ENCODE results near the gene SLC28A1.

SLC28A1 gene

DNA sequence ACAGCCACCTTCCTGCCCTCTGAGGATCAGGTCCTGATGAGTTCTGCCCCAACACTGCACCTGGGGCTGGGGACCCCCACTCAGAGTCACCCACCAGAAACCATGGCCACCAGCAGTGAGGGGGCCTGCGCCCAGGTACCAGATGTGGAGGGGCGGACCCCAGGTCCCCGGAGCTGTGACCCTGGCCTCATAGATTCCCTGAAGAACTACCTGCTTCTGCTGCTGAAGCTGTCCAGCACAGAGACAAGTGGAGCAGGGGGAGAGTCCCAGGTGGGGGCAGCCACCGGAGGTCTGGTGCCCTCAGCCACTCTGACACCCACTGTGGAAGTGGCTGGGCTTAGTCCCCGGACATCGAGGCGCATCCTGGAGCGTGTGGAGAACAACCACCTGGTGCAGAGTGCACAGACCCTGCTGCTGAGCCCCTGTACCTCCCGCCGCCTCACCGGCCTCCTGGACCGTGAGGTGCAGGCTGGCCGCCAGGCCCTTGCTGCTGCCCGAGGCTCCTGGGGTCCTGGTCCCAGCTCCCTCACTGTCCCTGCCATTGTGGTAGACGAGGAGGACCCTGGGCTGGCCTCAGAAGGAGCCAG, 27.0 kb upstream of the SLC28A1 start:
- Histone ChIP-seq H3K36me3 (ENCODE audit: insufficient read depth, low read length) (no peaks in the 10 kb centered on the region), H3K27ac (no peak overlapping the region), H3K9ac (ENCODE audit: insufficient read length) (no peak overlapping the region), H3K4me3 (no peak overlapping the region), H3K9me3 (ENCODE audit: low read depth, low read length) (no peaks in the 10 kb centered on the region)
- DNase-seq (ENCODE audit: low read depth, low spot score), result no peak
- TF ChIP-seq POLR2AphosphoS5 (IDR thresholded peaks at IDR 0.05; ENCODE audit: borderline replicate concordance, low read depth, low read length) (no peak), EZH2 (IDR thresholded peaks at IDR 0.05) (no peak)

DNA sequence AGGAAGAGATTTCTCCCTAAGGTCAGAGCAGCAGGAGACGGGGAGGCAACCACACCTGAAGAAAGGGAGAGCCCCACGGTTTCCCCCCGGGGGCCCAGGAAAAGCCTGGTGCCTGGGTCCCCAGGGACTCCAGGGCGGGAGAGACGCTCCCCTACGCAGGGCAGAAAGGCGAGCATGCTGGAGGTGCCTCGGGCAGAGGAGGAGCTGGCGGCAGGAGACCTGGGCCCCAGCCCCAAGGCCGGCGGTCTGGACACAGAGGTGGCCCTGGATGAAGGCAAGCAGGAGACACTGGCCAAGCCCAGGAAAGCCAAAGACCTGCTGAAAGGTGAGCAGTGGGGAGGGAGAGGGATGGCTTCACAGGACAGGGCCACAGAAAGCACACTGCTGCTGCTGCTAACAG, 26.2 kb upstream of the SLC28A1 start:
- Histone ChIP-seq H3K9me3 (ENCODE audit: low read depth, low read length) (no peaks in the 10 kb centered on the region), H3K27ac (no peak overlapping the region), H3K4me3 (no peak overlapping the region), H3K9ac (ENCODE audit: insufficient read length) (no peak overlapping the region), H3K36me3 (ENCODE audit: insufficient read depth, low read length) (no peaks in the 10 kb centered on the region)
- no peak for DNase-seq (ENCODE audit: low read depth, low spot score)
- TF ChIP-seq EZH2 (IDR thresholded peaks at IDR 0.05) (no peak), POLR2AphosphoS5 (IDR thresholded peaks at IDR 0.05; ENCODE audit: borderline replicate concordance, low read depth, low read length) (no peak), FOXP2 (optimal IDR thresholded peaks at IDR 0.05; ENCODE audit: control extremely low read depth, extremely low read length, insufficient read depth) (no peak)

DNA sequence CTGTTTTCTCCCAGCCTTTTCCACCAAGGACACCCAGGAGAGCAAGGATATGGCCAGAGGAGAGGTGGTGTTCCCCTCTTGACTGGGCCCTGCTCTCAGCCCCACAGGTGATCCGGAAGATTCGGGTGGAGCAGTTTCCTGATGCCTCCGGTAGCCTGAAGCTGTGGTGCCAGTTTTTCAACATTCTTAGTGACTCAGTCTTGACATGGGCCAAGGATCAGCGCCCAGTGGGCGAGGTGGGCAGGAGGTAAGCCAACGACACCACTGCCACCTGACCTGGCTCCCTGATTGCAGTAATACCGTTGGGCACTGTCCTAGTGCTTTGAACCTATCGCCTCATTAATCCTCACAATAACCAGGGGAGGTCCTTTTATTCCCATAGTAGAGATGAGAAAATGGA, 25.3 kb upstream of the SLC28A1 start:
- DNase-seq (ENCODE audit: low read depth, low spot score), result no peak
- H3K36me3 ChIP-seq (ENCODE audit: insufficient read depth, low read length), result no peaks in the 10 kb centered on the region
- H3K9me3 ChIP-seq (ENCODE audit: low read depth, low read length), result no peaks in the 10 kb centered on the region
- no peak overlapping the region for H3K9ac ChIP-seq (ENCODE audit: insufficient read length)
- no peak for TF ChIP-seq FOXP2 (optimal IDR thresholded peaks at IDR 0.05; ENCODE audit: control extremely low read depth, extremely low read length, insufficient read depth)
- TF ChIP-seq EZH2 (IDR thresholded peaks at IDR 0.05), result no peak
- no peak for TF ChIP-seq POLR2AphosphoS5 (IDR thresholded peaks at IDR 0.05; ENCODE audit: borderline replicate concordance, low read depth, low read length)
- H3K4me3 ChIP-seq, result no peak overlapping the region
- no peak overlapping the region for H3K27ac ChIP-seq

- H3K9me3 ChIP-seq (ENCODE audit: low read depth, low read length), result no peaks in the 10 kb centered on the region
- H3K9ac ChIP-seq (ENCODE audit: insufficient read length), result no peak overlapping the region
- no peak overlapping the region for H3K4me3 ChIP-seq
- DNase-seq (ENCODE audit: low read depth, low spot score), result no peak
- no peaks in the 10 kb centered on the region for H3K36me3 ChIP-seq (ENCODE audit: insufficient read depth, low read length)
- no peak for TF ChIP-seq POLR2AphosphoS5 (IDR thresholded peaks at IDR 0.05; ENCODE audit: borderline replicate concordance, low read depth, low read length)
- no peak for TF ChIP-seq EZH2 (IDR thresholded peaks at IDR 0.05)
- TF ChIP-seq FOXP2 (optimal IDR thresholded peaks at IDR 0.05; ENCODE audit: control extremely low read depth, extremely low read length, insufficient read depth), result no peak
- no peak overlapping the region for H3K27ac ChIP-seq
Measured at GRCh38 chr15:84859651-84860050, 24.8 kb upstream of the SLC28A1 start.

GRCh38 chr15:84861781-84862180, 22.7 kb upstream of the SLC28A1 start:
- Histone ChIP-seq H3K36me3 (ENCODE audit: insufficient read depth, low read length) (no peaks in the 10 kb centered on the region), H3K9me3 (ENCODE audit: low read depth, low read length) (no peaks in the 10 kb centered on the region), H3K4me3 (no peak overlapping the region), H3K27ac (no peak overlapping the region), H3K9ac (ENCODE audit: insufficient read length) (no peak overlapping the region)
- no peak for DNase-seq (ENCODE audit: low read depth, low spot score)
- TF ChIP-seq FOXP2 (optimal IDR thresholded peaks at IDR 0.05; ENCODE audit: control extremely low read depth, extremely low read length, insufficient read depth) (no peak), POLR2AphosphoS5 (IDR thresholded peaks at IDR 0.05; ENCODE audit: borderline replicate concordance, low read depth, low read length) (no peak), EZH2 (IDR thresholded peaks at IDR 0.05) (no peak)

DNA sequence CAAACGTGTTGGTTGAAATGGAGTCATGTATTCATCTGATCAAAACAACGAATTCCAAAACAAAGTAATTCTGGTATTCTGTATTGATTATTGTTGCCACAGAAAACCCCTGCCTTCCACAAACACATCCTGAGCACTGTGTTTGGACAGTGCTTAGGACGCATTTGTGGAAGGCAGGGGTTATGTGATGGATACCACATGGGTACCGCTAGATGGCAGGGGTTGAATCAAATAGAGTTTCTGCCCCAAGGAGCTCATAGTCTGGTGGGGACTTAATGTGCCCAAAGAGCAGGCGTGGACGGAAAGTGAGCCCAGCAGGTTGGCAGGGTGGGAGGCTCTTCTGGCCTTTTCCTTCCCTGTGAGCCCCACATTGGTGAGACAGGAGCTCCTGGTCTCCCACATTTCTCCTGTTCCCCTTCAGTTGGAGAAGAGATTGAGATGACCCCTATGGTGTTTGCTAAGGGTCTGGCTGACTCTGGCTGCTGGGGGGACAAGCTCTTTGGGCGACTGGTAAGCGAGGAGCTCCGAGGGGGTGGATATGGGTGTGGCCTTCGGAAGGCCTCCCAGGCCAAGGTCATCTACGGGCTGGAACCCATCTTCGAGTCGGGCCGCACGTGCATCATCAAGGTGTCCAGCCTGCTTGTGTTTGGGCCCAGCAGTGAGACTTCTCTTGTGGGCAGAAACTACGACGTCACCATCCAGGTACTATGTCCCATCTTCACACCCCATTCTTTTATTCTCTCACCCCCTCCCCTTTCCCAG, 22.1 kb upstream of the SLC28A1 start:
- no peak overlapping the region for H3K4me3 ChIP-seq
- H3K27ac ChIP-seq, result no peak overlapping the region
- TF ChIP-seq FOXP2 (optimal IDR thresholded peaks at IDR 0.05; ENCODE audit: control extremely low read depth, extremely low read length, insufficient read depth) (no peak), EZH2 (IDR thresholded peaks at IDR 0.05) (no peak), POLR2AphosphoS5 (IDR thresholded peaks at IDR 0.05; ENCODE audit: borderline replicate concordance, low read depth, low read length) (no peak)
- no peak for DNase-seq (ENCODE audit: low read depth, low spot score)
- H3K9ac ChIP-seq (ENCODE audit: insufficient read length), result no peak overlapping the region
- no peaks in the 10 kb centered on the region for H3K36me3 ChIP-seq (ENCODE audit: insufficient read depth, low read length)
- no peaks in the 10 kb centered on the region for H3K9me3 ChIP-seq (ENCODE audit: low read depth, low read length)

GRCh38 chr15:84863565-84864443, 20.7 kb upstream of the SLC28A1 start:
- no peak for DNase-seq (ENCODE audit: low read depth, low spot score)
- TF ChIP-seq EZH2 (IDR thresholded peaks at IDR 0.05) (no peak), POLR2AphosphoS5 (IDR thresholded peaks at IDR 0.05; ENCODE audit: borderline replicate concordance, low read depth, low read length) (no peak), FOXP2 (optimal IDR thresholded peaks at IDR 0.05; ENCODE audit: control extremely low read depth, extremely low read length, insufficient read depth) (no peak)
- H3K4me3 ChIP-seq, result no peak overlapping the region
- H3K9me3 ChIP-seq (ENCODE audit: low read depth, low read length), result no peaks in the 10 kb centered on the region
- no peak overlapping the region for H3K27ac ChIP-seq
- no peaks in the 10 kb centered on the region for H3K36me3 ChIP-seq (ENCODE audit: insufficient read depth, low read length)
- H3K9ac ChIP-seq (ENCODE audit: insufficient read length), result no peak overlapping the region

GRCh38 chr15:84864444-84864795, 20.0 kb upstream of the SLC28A1 start:
- H3K9ac ChIP-seq (ENCODE audit: insufficient read length), result no peak overlapping the region
- H3K4me3 ChIP-seq, result no peak overlapping the region
- no peaks in the 10 kb centered on the region for H3K36me3 ChIP-seq (ENCODE audit: insufficient read depth, low read length)
- no peaks in the 10 kb centered on the region for H3K9me3 ChIP-seq (ENCODE audit: low read depth, low read length)
- no peak for DNase-seq (ENCODE audit: low read depth, low spot score)
- no peak overlapping the region for H3K27ac ChIP-seq
- TF ChIP-seq EZH2 (IDR thresholded peaks at IDR 0.05) (no peak), POLR2AphosphoS5 (IDR thresholded peaks at IDR 0.05; ENCODE audit: borderline replicate concordance, low read depth, low read length) (no peak)

All from SK-N-MC (cell line).